Esophagus (tissue), 2 donors: ENCODE results near the gene ERC1. TPM values are rescaled to one million over a fixed set of nuclear protein-coding genes. Genes with fewer than 3 reads are reported as not detected.

Experiments used
- H3K27ac ChIP-seq, 2 donors: one replicate each; pipeline ENCODE4 v1.5.1; 2013; ENCODE audit warnings: low read depth in 2 of 2, mild to moderate bottlenecking in 2 of 2, inconsistent platforms in 1 of 2, low read length in 1 of 2, moderate library complexity in 1 of 2
- H3K27me3 ChIP-seq, 2 donors: one replicate each; pipeline ENCODE4 v1.6.1; 2013; ENCODE audit warnings: low read length in 2 of 2, control low read depth in 1 of 2, mild to moderate bottlenecking in 1 of 2; ENCODE audit not compliant: insufficient read depth in 2 of 2, control insufficient read depth in 1 of 2
- H3K36me3 ChIP-seq, 2 donors: one replicate each; pipeline ENCODE4 v1.6.1; 2013; ENCODE audit warnings: low read length in 1 of 2; ENCODE audit not compliant: control insufficient read depth in 2 of 2, insufficient read depth in 2 of 2
- H3K4me1 ChIP-seq, 2 donors: one replicate each; pipeline ENCODE4 v1.6.1; 2013; ENCODE audit warnings: low read length in 1 of 2; ENCODE audit not compliant: control insufficient read depth in 2 of 2, insufficient read depth in 2 of 2
- H3K4me3 ChIP-seq, 2 donors: one replicate each; pipeline ENCODE4 v1.5.1; 2013; ENCODE audit warnings: low read length in 2 of 2, mild to moderate bottlenecking in 2 of 2, low read depth in 1 of 2, moderate library complexity in 1 of 2
- H3K9me3 ChIP-seq, 2 donors: one replicate each; pipeline ENCODE4 v1.6.1; 2013; ENCODE audit warnings: mild to moderate bottlenecking in 2 of 2, low read depth in 1 of 2, low read length in 1 of 2, moderate library complexity in 1 of 2; ENCODE audit not compliant: control insufficient read depth in 2 of 2, insufficient read depth in 1 of 2
- WGBS, 2 donors: extraction: QIAGEN DNeasy Blood & Tissue Kit; methylation state at CpG; one replicate each; pipeline ENCODE4 v1.1.7; 2013; 5-methylcytosine and 5-hydroxymethylcytosine counted together
- polyA plus RNA-seq, 2 donors: library from polyadenylated mRNA; stranded (reverse); fragments of 200-250 nt; gene quantifications; one replicate each; pipeline ENCODE4 v1.2.3, GENCODE V29; 2013
- donor health status: healthy with polysubstance abuse.
- donor health status: Bipolar disorder and iron deficiency.

Gene ERC1
- polyA plus RNA-seq, 2 donors: 6.4 to 8.7 TPM

DNA sequence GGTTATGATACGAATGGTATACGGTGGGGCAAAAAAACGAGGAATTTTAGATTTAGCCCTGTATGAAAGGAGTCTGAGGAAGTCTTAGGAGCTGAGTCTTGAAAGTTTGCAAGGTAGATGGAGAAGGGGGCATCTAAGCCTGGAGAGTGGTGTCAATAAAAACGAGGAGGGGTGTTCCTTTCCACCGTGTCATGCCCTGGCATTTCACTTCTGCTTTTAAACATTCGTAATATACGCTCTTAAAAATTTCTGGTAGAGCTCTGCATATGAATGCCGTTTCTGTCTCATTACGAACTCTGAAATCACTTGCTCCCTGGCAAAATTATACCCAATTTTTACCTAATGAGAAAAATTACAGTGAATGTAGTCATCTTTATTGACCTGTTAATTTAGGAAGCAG is 170.2 kb downstream of the ERC1 start:
- Histone ChIP-seq H3K36me3 (peaks cover 2 to 3% of the 10 kb centered on the region in 2 donors), H3K4me3 (no peak overlapping the region), H3K27me3 (no peaks in the 10 kb centered on the region), H3K27ac (no peak overlapping the region), H3K4me1 (peaks cover 0 to 2% of the 10 kb centered on the region in 2 donors), H3K9me3 (no peaks in the 10 kb centered on the region)
- 92 to 93% methylated on average over 9 of the region's 9 CpGs for WGBS, 2 donors

DNA sequence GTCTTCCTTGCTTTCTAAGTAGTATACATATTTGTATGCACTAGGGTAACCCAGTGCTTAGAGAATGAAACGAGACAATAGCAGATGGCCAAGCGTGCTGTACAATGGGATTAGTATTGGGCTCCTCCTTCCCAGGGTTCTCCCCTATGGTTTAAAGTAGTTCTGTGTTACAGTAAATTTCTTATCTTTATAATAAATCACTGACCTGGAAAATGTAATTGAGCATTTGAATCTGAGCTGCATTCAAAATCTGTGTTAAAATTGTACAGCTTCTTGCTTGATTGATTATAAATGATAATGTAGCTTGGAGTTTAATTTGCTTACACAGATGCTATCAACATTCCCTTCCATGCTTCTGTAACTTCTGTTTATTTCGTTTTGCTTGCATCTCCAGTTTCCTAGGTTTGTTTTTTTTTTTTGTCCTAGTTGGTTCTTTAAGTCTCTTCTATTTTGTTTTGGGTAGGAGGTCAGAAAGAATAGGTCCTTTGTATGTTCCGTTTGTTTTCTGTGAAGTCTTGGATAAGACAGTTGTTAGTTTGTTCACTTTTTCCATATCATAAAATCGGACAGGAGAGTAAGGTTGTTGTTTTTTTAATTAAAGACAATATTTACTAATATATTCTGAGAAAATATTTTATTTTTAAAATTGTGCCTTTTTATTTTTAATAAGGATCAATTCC is 171.2 kb downstream of the ERC1 start:
- no peaks in the 10 kb centered on the region for H3K4me1 ChIP-seq
- no peaks in the 10 kb centered on the region for H3K27me3 ChIP-seq
- H3K36me3 ChIP-seq: peaks cover 0 to 3% of the 10 kb centered on the region in 2 donors
- no peak overlapping the region for H3K27ac ChIP-seq
- H3K4me3 ChIP-seq: no peak overlapping the region
- H3K9me3 ChIP-seq: no peaks in the 10 kb centered on the region
- WGBS, 2 donors: 69 to 75% methylated on average over 5 of the region's 5 CpGs

DNA sequence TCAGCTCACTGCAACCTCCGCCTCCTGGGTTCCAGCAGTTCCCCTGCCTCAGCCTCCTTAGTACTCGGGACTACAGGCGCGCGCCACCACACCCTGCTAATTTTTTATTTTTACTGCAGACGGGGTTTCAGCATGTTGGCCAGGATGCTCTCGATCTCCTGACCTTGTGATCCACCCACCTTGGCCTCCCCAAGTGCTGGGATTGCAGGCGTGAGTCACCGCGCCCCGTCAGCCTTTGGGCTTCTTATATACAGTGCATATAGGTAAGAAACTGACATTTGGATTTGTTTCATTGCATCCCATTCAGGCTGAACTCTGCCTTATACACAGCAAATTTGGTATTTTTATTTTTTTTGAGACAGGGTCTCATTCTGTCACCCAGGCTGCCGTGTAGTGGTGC is 176.8 kb downstream of the ERC1 start:
- peaks cover 0 to 2% of the 10 kb centered on the region in 2 donors for H3K36me3 ChIP-seq
- H3K9me3 ChIP-seq: no peaks in the 10 kb centered on the region
- WGBS, 2 donors: 92 to 94% methylated on average over 12 of the region's 12 CpGs

DNA sequence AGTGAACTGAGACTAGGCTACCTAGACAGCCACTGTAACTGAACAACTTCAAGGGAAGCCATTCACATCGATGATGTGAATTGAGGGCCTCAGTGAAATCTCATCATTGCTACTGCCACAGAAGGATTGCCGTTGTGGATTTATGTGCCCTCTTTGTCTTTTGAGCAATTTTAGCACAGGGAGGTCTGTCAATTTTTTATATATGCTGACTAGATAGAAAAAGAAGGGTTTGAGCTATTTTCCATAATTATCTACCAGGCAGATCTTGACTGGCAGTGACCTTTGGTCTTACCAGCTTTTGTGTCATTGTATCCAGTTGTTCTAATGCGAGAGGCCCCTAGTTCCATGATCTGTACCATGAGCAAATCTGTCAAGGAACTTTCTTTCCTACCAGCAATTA is 179.4 kb downstream of the ERC1 start:
- Histone ChIP-seq H3K4me1 (peaks cover 0 to 3% of the 10 kb centered on the region in 2 donors), H3K9me3 (no peaks in the 10 kb centered on the region), H3K36me3 (peaks cover 0 to 2% of the 10 kb centered on the region in 2 donors), H3K27me3 (no peaks in the 10 kb centered on the region), H3K4me3 (no peak overlapping the region), H3K27ac (no peak overlapping the region)
- 94 to 95% methylated on average over 3 of the region's 3 CpGs for WGBS, 2 donors

More for the DNA sequence above, 176.8 kb downstream of the ERC1 start:
- no peaks in the 10 kb centered on the region for H3K27me3 ChIP-seq
- no peaks in the 10 kb centered on the region for H3K4me1 ChIP-seq
- no peak overlapping the region for H3K27ac ChIP-seq
- no peak overlapping the region for H3K4me3 ChIP-seq

DNA sequence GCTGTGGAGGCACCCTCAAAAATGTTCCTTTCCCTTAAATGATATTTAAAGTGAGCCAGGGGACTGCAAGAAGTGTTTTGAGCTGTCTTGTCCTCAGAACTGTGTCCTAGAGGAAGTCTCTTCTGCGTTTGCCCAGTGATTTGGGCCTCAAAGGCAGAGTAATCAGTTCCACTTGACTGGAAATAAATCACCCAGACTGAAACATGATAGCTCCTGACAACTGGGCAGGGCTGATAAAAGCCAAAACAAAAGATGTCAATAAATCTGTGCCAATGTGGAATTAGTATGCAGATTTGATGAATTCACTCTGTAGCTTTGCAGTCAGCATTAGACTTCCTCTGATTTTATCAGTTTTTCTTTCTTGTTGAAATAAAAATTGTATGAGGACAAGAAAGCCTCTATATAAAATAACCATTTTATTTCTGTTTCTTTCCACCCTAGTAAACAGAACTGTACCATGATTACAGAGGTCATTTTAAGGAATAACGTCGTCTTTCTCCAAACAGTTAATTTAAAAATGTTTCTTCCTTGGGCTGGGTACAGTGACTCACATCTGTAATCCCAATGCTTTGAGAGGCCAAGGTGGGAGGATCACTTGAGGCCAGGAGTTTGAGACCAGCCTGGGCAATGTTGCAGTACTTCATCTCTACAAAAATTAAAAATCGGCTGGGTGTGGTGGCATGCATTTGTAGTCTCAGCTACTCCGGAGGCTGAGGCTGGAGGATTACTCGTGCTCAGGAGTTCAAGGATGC is 180.8 kb downstream of the ERC1 start:
- H3K27me3 ChIP-seq: no peaks in the 10 kb centered on the region
- no peak overlapping the region for H3K4me3 ChIP-seq
- peaks cover 0 to 2% of the 10 kb centered on the region in 2 donors for H3K36me3 ChIP-seq
- H3K9me3 ChIP-seq: no peaks in the 10 kb centered on the region
- H3K27ac ChIP-seq: no peak overlapping the region
- H3K4me1 ChIP-seq: peaks cover 0 to 3% of the 10 kb centered on the region in 2 donors
- WGBS, 2 donors: 54 to 62% methylated on average over 6 of the region's 6 CpGs

DNA sequence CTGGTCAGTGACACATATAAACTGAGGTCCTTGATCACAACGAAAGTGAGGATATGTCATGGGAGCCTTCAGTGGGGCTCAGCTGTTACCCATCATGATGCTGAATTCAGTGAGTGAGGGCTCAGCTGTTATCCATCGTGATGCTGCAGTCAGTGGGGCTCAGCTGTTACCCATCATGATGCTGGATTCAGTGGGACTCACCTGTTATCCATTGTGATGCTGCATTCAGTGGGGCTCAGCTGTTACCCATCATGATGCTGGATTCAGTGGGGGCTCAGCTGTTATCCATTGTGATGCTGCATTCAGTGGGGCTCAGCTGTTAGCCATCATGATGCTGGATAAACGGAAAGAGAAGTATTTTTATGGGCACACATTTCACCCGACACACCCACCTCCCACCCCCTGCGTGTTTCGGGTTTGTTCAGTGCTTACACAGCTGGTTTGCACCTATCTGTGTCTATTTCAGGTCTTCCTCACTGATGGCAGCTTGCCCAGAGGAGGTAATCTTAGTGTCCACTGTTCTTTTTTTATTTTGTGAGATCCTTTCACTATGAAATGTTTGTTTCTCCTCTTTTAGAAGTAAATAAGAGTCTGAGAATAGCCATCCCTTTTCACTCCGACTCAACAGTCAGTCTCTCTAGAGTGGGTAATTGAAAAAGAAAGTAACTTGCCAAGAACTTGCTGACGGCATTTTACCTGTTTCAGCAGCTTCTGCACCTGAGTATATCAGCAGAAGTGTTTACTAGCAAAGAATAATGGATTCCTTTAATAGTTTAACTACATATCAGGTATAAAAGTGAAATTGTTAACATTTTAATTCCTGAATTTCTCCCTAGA is 183.0 kb downstream of the ERC1 start:
- Histone ChIP-seq H3K4me3 (no peak overlapping the region), H3K4me1 (peaks cover 0 to 3% of the 10 kb centered on the region in 2 donors), H3K27ac (no peak overlapping the region), H3K36me3 (peaks cover 0 to 2% of the 10 kb centered on the region in 2 donors), H3K27me3 (no peaks in the 10 kb centered on the region), H3K9me3 (no peaks in the 10 kb centered on the region)
- whole genome bisulfite sequencing, 2 donors: 77 to 80% methylated on average over 8 of the region's 8 CpGs

DNA sequence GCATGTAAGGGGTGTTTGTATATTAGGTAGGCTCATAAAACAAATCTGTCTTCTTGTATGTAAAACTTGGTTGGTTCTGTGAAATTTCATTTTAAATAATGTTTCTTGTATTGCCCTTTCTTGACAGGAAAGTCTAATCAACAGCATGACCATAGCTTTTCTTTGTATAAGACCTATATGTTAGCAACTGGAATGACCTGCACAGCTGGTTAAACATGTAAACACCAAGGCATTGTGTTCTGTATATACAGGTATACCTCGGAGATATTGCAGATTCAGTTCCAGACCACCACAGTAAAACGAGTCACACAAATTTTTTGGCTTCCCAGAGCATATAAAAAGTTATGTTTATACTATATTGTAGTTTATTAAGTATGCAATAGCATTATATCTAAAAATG is 183.6 kb downstream of the ERC1 start:
- 55 to 60% methylated on average over 2 of the region's 2 CpGs for WGBS, 2 donors
- peaks cover 0 to 3% of the 10 kb centered on the region in 2 donors for H3K4me1 ChIP-seq
- H3K4me3 ChIP-seq: no peak overlapping the region

DNA sequence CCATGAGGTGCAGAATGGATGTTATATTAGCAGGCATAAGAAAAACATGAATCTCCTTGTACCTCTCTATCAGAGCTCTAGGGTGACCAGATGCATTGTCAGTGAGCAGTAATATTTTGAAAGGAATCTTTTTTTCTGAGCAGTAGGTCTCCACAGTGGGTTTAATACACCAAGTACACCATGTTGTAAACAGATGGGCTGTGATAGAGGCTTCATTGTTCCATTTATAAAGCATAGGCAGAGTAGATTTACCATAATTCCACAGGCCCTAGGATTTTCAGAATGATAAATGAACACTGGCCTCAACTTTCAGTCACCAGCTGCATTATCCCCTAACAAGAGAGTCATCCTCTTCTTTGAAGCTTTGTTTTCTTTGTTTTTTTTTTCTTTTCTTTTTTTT is 185.2 kb downstream of the ERC1 start:
- H3K4me1 ChIP-seq: peaks cover 0 to 3% of the 10 kb centered on the region in 2 donors
- no peaks in the 10 kb centered on the region for H3K27me3 ChIP-seq
- no peaks in the 10 kb centered on the region for H3K36me3 ChIP-seq
- H3K9me3 ChIP-seq: no peaks in the 10 kb centered on the region
- no peak overlapping the region for H3K27ac ChIP-seq
- H3K4me3 ChIP-seq: no peak overlapping the region

More for the DNA sequence above, 183.6 kb downstream of the ERC1 start:
- Histone ChIP-seq H3K27me3 (no peaks in the 10 kb centered on the region), H3K9me3 (no peaks in the 10 kb centered on the region), H3K36me3 (no peaks in the 10 kb centered on the region), H3K27ac (no peak overlapping the region)

DNA sequence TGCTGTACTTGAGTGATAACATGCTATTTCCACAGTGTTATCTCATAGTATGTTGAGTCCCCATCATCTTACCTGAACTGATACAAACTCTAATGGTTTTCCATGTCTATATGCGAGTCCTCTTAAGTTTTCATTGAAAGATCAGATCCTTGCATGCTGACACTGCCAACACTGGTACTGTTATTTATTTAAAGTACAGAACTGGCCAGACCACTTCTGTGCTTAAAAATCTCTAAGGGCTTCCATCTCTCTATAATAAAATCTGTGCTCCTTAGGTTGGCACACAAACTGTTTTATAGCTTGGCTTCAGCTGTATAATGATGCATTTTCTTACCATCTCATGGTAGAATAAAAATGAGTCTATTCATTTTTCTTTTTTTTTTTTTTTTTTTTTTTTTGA is 188.1 kb downstream of the ERC1 start:
- Histone ChIP-seq H3K9me3 (no peaks in the 10 kb centered on the region), H3K4me1 (no peaks in the 10 kb centered on the region), H3K27ac (no peak overlapping the region), H3K27me3 (no peaks in the 10 kb centered on the region), H3K36me3 (no peaks in the 10 kb centered on the region), H3K4me3 (no peak overlapping the region)
- 94 to 100% methylated on average over 1 of the region's 1 CpG for WGBS, 2 donors
